H1 (cell line): ENCODE measurements around the gene DCTN5. TPM values are rescaled to one million over a fixed set of nuclear protein-coding genes. Genes with fewer than 3 reads are reported as not detected.

ENCODE experiments used
- CTCF ChIA-PET: fragments of 300-600 bp; sonication (Branson Sonifier 250); formaldehyde crosslinking; loops from one replicate; lab custom pipeline; 2021; ENCODE audit not compliant: partially characterized antibody; lab: Charles Lee
- POLR2A ChIA-PET: fragments of 300-600 bp; sonication (Branson Sonifier 250); formaldehyde crosslinking; loops from one replicate; lab custom pipeline; 2021; ENCODE audit warnings: inconsistent platforms; ENCODE audit not compliant: partially characterized antibody; lab: Charles Lee
- DNase-seq, 2 experiments: peaks; one replicate each; pipeline versions ENCODE4 v3.0.0 to v3.0.0-alpha.2; 2010 to 2022; ENCODE audit warnings: low spot score in 2 of 2, low read depth in 1 of 2, mixed read lengths in 1 of 2
- FAIRE-seq: peaks from 2 replicates; lab custom pipeline; 2011; peaks lifted over from hg19 to GRCh38; lab: Jason Lieb, UNC
- H2AFZ ChIP-seq: 2 replicates; pipeline ENCODE4 v1.8.1; 2012; ENCODE audit warnings: low read length, inconsistent platforms
- H2AK5ac ChIP-seq: 2 replicates; pipeline ENCODE4 v1.6.1; 2013; ENCODE audit warnings: low read depth, low read length
- H2BK120ac ChIP-seq: replicated peaks from 2 replicates; pipeline ENCODE3; 2013; ENCODE audit warnings: low read depth, low read length, inconsistent platforms
- H2BK12ac ChIP-seq: 2 replicates; pipeline ENCODE4 v1.6.1; 2013; ENCODE audit warnings: low read depth, low read length
- H2BK15ac ChIP-seq: 2 replicates; pipeline ENCODE4 v1.6.1; 2013; ENCODE audit warnings: low read length
- H2BK20ac ChIP-seq: 2 replicates; pipeline ENCODE4 v1.6.1; 2013; ENCODE audit warnings: low read length
- H2BK5ac ChIP-seq: 2 replicates; pipeline ENCODE4 v1.6.1; 2013; ENCODE audit warnings: low read depth, low read length
- H3K14ac ChIP-seq: 2 replicates; pipeline ENCODE4 v1.6.1; 2013; ENCODE audit warnings: inconsistent platforms; ENCODE audit not compliant: insufficient read length
- H3K18ac ChIP-seq: 2 replicates; pipeline ENCODE4 v1.6.1; 2013; ENCODE audit warnings: low read length; ENCODE audit errors: extremely low read depth
- H3K23ac ChIP-seq: 2 replicates; pipeline ENCODE4 v1.6.1; 2013; ENCODE audit warnings: inconsistent platforms; ENCODE audit not compliant: insufficient read length
- H3K23me2 ChIP-seq: 2 replicates; pipeline ENCODE4 v1.6.1; 2013; ENCODE audit warnings: low read depth, low read length
- H3K27ac ChIP-seq: 2 replicates; pipeline ENCODE4 v1.6.1; 2011; ENCODE audit warnings: low read depth, low read length, inconsistent platforms
- H3K27me3 ChIP-seq, 4 experiments: replicated peaks in 1 of 4; 1 replicate in 1 of 4; 2 replicates in 3 of 4; pipeline versions ENCODE4 v1.6.1 to v1.8.1; 2011 to 2013; ENCODE audit warnings: low read length in 3 of 4, mild to moderate bottlenecking in 3 of 4, inconsistent platforms in 2 of 4, mixed read lengths in 2 of 4, moderate library complexity in 1 of 4; ENCODE audit not compliant: control insufficient read depth in 3 of 4, insufficient read depth in 3 of 4; ENCODE audit errors: extremely low read depth in 1 of 4
- H3K36me3 ChIP-seq, 4 experiments: 2 replicates each; pipeline versions ENCODE4 v1.6.1 to v1.8.1; 2011 to 2013; ENCODE audit warnings: mild to moderate bottlenecking in 4 of 4, low read length in 3 of 4, moderate library complexity in 2 of 4, control low read depth in 1 of 4, inconsistent platforms in 1 of 4; ENCODE audit not compliant: insufficient read depth in 4 of 4, control insufficient read depth in 2 of 4
- H3K4ac ChIP-seq: replicated peaks from 2 replicates; pipeline ENCODE3; 2013; ENCODE audit warnings: low read length, low read depth, mixed read lengths, inconsistent platforms; ENCODE audit not compliant: insufficient read length
- H3K4me1 ChIP-seq, 4 experiments: replicated peaks in 1 of 4; 1 replicate in 1 of 4; 2 replicates in 3 of 4; pipeline versions ENCODE4 v1.6.1 to v1.8.1; 2011 to 2013; ENCODE audit warnings: low read length in 3 of 4, inconsistent platforms in 2 of 4, mixed read lengths in 1 of 4; ENCODE audit not compliant: insufficient read depth in 4 of 4, control insufficient read depth in 3 of 4
- H3K4me2 ChIP-seq, 2 experiments: 2 replicates each; pipeline versions ENCODE4 v1.6.1 to v1.8.1; 2011 to 2013; ENCODE audit warnings: low read depth in 2 of 2, low read length in 2 of 2, control low read depth in 1 of 2, inconsistent platforms in 1 of 2, mild to moderate bottlenecking in 1 of 2; ENCODE audit not compliant: insufficient read depth in 1 of 2
- H3K4me3 ChIP-seq, 4 experiments: fragments of 200-600, 300-600 bp in 1 of 4; sonication (generic), shearing (Covaris generic), sonication (Bioruptor Twin) in 1 of 4; 2 replicates each; pipeline versions ENCODE4 v1.5.1 to v1.8.1; 2011 to 2016; ENCODE audit warnings: low read length in 4 of 4, low read depth in 3 of 4, control low read depth in 2 of 4, inconsistent platforms in 2 of 4, mild to moderate bottlenecking in 2 of 4, mixed read lengths in 1 of 4, moderate library complexity in 1 of 4; ENCODE audit not compliant: insufficient read depth in 2 of 4; ENCODE audit errors: extremely low read depth in 1 of 4
- H3K56ac ChIP-seq: replicated peaks from 2 replicates; pipeline ENCODE3; 2013; ENCODE audit warnings: low read depth, mild to moderate bottlenecking, mixed read lengths, low read length, inconsistent platforms; ENCODE audit not compliant: insufficient read length
- H3K79me1 ChIP-seq: 2 replicates; pipeline ENCODE4 v1.6.1; 2013; ENCODE audit warnings: low read depth, low read length, control low read depth
- H3K79me2 ChIP-seq, 2 experiments: 2 replicates each; pipeline versions ENCODE4 v1.6.1 to v1.8.1; 2012 to 2013; ENCODE audit warnings: low read length in 2 of 2, mild to moderate bottlenecking in 2 of 2, inconsistent platforms in 1 of 2; ENCODE audit not compliant: insufficient read depth in 2 of 2, control insufficient read depth in 1 of 2
- H3K9ac ChIP-seq, 4 experiments: replicated peaks in 1 of 4; 1 replicate in 1 of 4; 2 replicates in 3 of 4; pipeline versions ENCODE4 v1.6.1 to v1.8.1; 2011 to 2013; ENCODE audit warnings: low read depth in 3 of 4, low read length in 3 of 4, control low read depth in 2 of 4, mild to moderate bottlenecking in 2 of 4, moderate library complexity in 2 of 4, inconsistent platforms in 1 of 4; ENCODE audit errors: extremely low read depth in 1 of 4
- H3K9me3 ChIP-seq, 2 experiments: 2 replicates each; pipeline versions ENCODE4 v1.6.1 to v1.8.1; 2012 to 2013; ENCODE audit warnings: mild to moderate bottlenecking in 2 of 2, moderate library complexity in 2 of 2, control low read depth in 1 of 2, inconsistent platforms in 1 of 2, low read depth in 1 of 2, low read length in 1 of 2, mixed read lengths in 1 of 2; ENCODE audit not compliant: insufficient read depth in 2 of 2
- H4K20me1 ChIP-seq, 2 experiments: replicated peaks in 1 of 2; 2 replicates each; pipeline versions ENCODE3 to v1.8.1; 2011 to 2013; ENCODE audit warnings: inconsistent platforms in 2 of 2, low read length in 2 of 2, mild to moderate bottlenecking in 1 of 2; ENCODE audit not compliant: insufficient read depth in 2 of 2, control insufficient read depth in 1 of 2
- H4K5ac ChIP-seq: 2 replicates; pipeline ENCODE4 v1.6.1; 2013; ENCODE audit warnings: low read length, low read depth, mixed read lengths, inconsistent platforms; ENCODE audit not compliant: insufficient read length
- H4K8ac ChIP-seq: 2 replicates; pipeline ENCODE4 v1.8.0; 2013; ENCODE audit warnings: mild to moderate bottlenecking, moderate library complexity, low read length, inconsistent platforms; ENCODE audit not compliant: insufficient read depth; ENCODE audit errors: extremely low read depth
- H4K91ac ChIP-seq: replicated peaks from 2 replicates; pipeline ENCODE3; 2013; ENCODE audit warnings: low read length, mixed read lengths, inconsistent platforms; ENCODE audit not compliant: insufficient read length
- CTCF ChIP-seq, 3 experiments: IDR thresholded peaks; 1 replicate in 2 of 3; 2 replicates in 1 of 3; pipeline versions ENCODE4 v1.5.1 to v1.6.1; 2011; ENCODE audit warnings: low read length in 3 of 3, mild to moderate bottlenecking in 3 of 3, inconsistent platforms in 2 of 3, low read depth in 1 of 3, moderate library complexity in 1 of 3; ENCODE audit not compliant: insufficient read depth in 1 of 3; ENCODE audit errors: control extremely low read depth in 1 of 3
- EGR1 ChIP-seq: IDR thresholded peaks from 2 replicates; pipeline ENCODE4 v1.6.1; 2011; ENCODE audit warnings: low read depth, low read length, borderline replicate concordance
- JUN ChIP-seq: IDR thresholded peaks from 2 replicates; pipeline ENCODE4 v1.6.1; 2011; ENCODE audit warnings: low read depth, mild to moderate bottlenecking, improper control_type of control experiment, low read length
- JUND ChIP-seq: IDR thresholded peaks from 2 replicates; pipeline ENCODE4 v1.6.1; 2011; ENCODE audit warnings: mild to moderate bottlenecking, improper control_type of control experiment, low read length
- KDM5A ChIP-seq: fragments of 200-600 bp; IDR thresholded peaks from 2 replicates; pipeline ENCODE4 v1.7.1; 2012; ENCODE audit warnings: mild to moderate bottlenecking, low read length, inconsistent platforms, mixed read lengths
- SP1 ChIP-seq: IDR thresholded peaks from 2 replicates; pipeline ENCODE4 v1.6.1; 2011; ENCODE audit warnings: low read depth, low read length
- TAF1 ChIP-seq: IDR thresholded peaks from 2 replicates; pipeline ENCODE4 v1.6.1; 2011; ENCODE audit warnings: mild to moderate bottlenecking, low read depth, low read length
- TCF12 ChIP-seq: IDR thresholded peaks from 2 replicates; pipeline ENCODE4 v1.6.1; 2011; ENCODE audit warnings: low read depth, mild to moderate bottlenecking, low read length
- USF2 ChIP-seq: IDR thresholded peaks from 2 replicates; pipeline ENCODE4 v1.6.1; 2011; ENCODE audit warnings: low read length, improper control_type of control experiment
- ZNF274 ChIP-seq: IDR thresholded peaks from 2 replicates; pipeline ENCODE4 v1.7.0; 2012; ENCODE audit warnings: low read length, borderline replicate concordance; ENCODE audit errors: extremely low read depth
- WGBS, 2 experiments: shearing (Covaris generic) in 1 of 2; methylation state at CpG; one replicate each; pipeline versions ENCODE4 v1.1.6 to v1.1.7; 2013 to 2015; ENCODE audit warnings: low lambda C conversion rate in 2 of 2, mixed read lengths in 2 of 2, inconsistent platforms in 1 of 2, low coverage in 1 of 2, missing lambda C conversion rate in 1 of 2; ENCODE audit not compliant: insufficient replicate concordance in 2 of 2, insufficient coverage in 1 of 2, insufficient read length in 1 of 2; ENCODE audit errors: extremely low coverage in 1 of 2, missing lambda C conversion rate in 1 of 2; 5-methylcytosine and 5-hydroxymethylcytosine counted together
- polyA plus RNA-seq, 7 experiments: library from polyadenylated mRNA; depleted of rRNA in 3 of 7; stranded (reverse) in 5 of 7; unstranded in 2 of 7; fragments of >200 nt in 5 of 7; fragments of 200-250 nt in 2 of 7; gene quantifications; 1 replicate in 5 of 7; 2 replicates in 1 of 7; 4 replicates in 1 of 7; pipeline versions ENCODE4 v1.2.1 to v1.2.3, GENCODE V29; 2011 to 2013; ENCODE audit warnings: missing spikeins in 2 of 7, mixed read lengths in 2 of 7
- total RNA-seq: library from RNA; stranded (reverse); fragmentation: NEBNext Ultra II Directional; extraction: Animal tissue kit (Norgen Biotek cat#: 25700); gene quantifications from 2 replicates; pipeline ENCODE4 v1.2.1, GENCODE V29; 2021

The DCTN5 gene
- total and polyA plus RNA-seq, 2 of the 8 experiments (the other 6 are each of a cell fraction or from before 2014, with no cell fraction given) = 36.0 to 74.0 TPM

GRCh38 chr16:23642246-23642774 is 1.0 kb downstream of the DCTN5 start:
- Histone ChIP-seq H4K20me1 (peaks cover 0 to 3% of the 10 kb centered on the region in 2 experiments), H3K4me3 (peak overlapping the region; percentile 83 to 99 (median 96)), H4K5ac (no peak overlapping the region), H3K4me2 (peak overlapping the region; percentile 79 to 81), H2BK5ac (no peak overlapping the region), H2BK15ac (no peak overlapping the region), H3K56ac (no peak overlapping the region), H4K91ac (no peak overlapping the region), H3K79me2 (peaks cover 0 to 51% of the 10 kb centered on the region in 2 experiments; a peak in 2 of 4 replicates), H2AK5ac (no peak overlapping the region), H3K4ac (peak overlapping the region; percentile 57), H3K27ac (no peak overlapping the region), H2AFZ (no peak overlapping the region), H2BK20ac (no peak overlapping the region), H3K79me1 (no peaks in the 10 kb centered on the region; the same call in 1 of the 2 replicates), H3K36me3 (peaks cover 4 to 27% (median 12%) of the 10 kb centered on the region in 4 experiments), H3K23ac (no peak overlapping the region), H2BK12ac (no peak overlapping the region), H3K9ac (peak overlapping the region in 3 of 4 experiments; percentile 20 to 96 (median 76); a peak in 5 of 7 replicates), H3K14ac (no peak overlapping the region), H4K8ac (no peak overlapping the region), H3K23me2 (peaks cover 4% of the 10 kb centered on the region; the same call in 1 of the 2 replicates), H3K18ac (no peak overlapping the region), H3K27me3 (no peaks in the 10 kb centered on the region), H3K9me3 (no peaks in the 10 kb centered on the region), H3K4me1 (peaks cover 0 to 9% (median 1%) of the 10 kb centered on the region in 4 experiments; a peak in 3 of 7 replicates), H2BK120ac (no peak overlapping the region)
- DNase-seq (no peak), FAIRE-seq (no peak)
- ChIA-PET POLR2A (interaction anchor here (1.4 to 3.2 kb wide), 3 partner anchors 36 to 61 kb away, joined by 4 to 32 read pairs (median 5); partner anchors contain the start of gene PLK1), CTCF (interaction anchor here (2.3 kb wide), 1 partner anchor 9 kb away, joined by 5 read pairs; no protein-coding TSS in a partner anchor)
- 75% methylated on average over 14 of the region's 14 CpGs; no CpG with 5 or more reads in 1 of the 2 experiments for WGBS, 2 experiments
- no peak for TF ChIP-seq USF2
- no peak for TF ChIP-seq KDM5A
- TF ChIP-seq TAF1 = no peak
- TF ChIP-seq ZNF274 = no peak
- TF ChIP-seq JUND = no peak
- no peak for TF ChIP-seq EGR1
- no peak for TF ChIP-seq JUN
- no peak for TF ChIP-seq CTCF (IDR thresholded peaks at IDR 0.05; ENCODE audit: control extremely low read depth in 1 of 3, insufficient read depth in 1 of 3, low read depth in 1 of 3, low read length in 3 of 3)
- TF ChIP-seq TCF12 = no peak
- TF ChIP-seq SP1 = no peak
